NT2/D1 (cell line): Measurements from ENCODE around the gene ADH7.

Experiments used
- DNase-seq: peaks from one replicate; pipeline ENCODE4 v3.0.0-alpha.2; 2011; ENCODE audit warnings: low read depth, low spot score
- H3K27me3 ChIP-seq: 2 replicates; pipeline ENCODE4 v1.6.0; 2011; ENCODE audit warnings: mild to moderate bottlenecking; ENCODE audit not compliant: insufficient read length, insufficient read depth
- H3K36me3 ChIP-seq: 2 replicates; pipeline ENCODE4 v1.6.1; 2011; ENCODE audit warnings: mild to moderate bottlenecking, low read length, mixed read lengths; ENCODE audit not compliant: insufficient read depth, insufficient read length
- H3K4me1 ChIP-seq: 2 replicates; pipeline ENCODE4 v1.5.1; 2011; ENCODE audit not compliant: insufficient read depth, insufficient read length
- H3K4me3 ChIP-seq: 2 replicates; pipeline ENCODE4 v1.5.1; 2011; ENCODE audit warnings: low read depth; ENCODE audit not compliant: insufficient read length
- H3K9ac ChIP-seq: 2 replicates; pipeline ENCODE4 v1.6.0; 2011; ENCODE audit warnings: low read depth; ENCODE audit not compliant: insufficient read length
- H3K9me3 ChIP-seq: 2 replicates; pipeline ENCODE4 v1.5.1; 2011; ENCODE audit warnings: mild to moderate bottlenecking, low read length; ENCODE audit not compliant: insufficient read depth
- SUZ12 ChIP-seq: IDR thresholded peaks from 2 replicates; pipeline ENCODE4 v1.6.1; 2011; ENCODE audit not compliant: insufficient read length, insufficient read depth; ENCODE audit errors: extremely low read depth
- YY1 ChIP-seq: IDR thresholded peaks from 2 replicates; pipeline ENCODE4 v1.6.1; 2011; ENCODE audit not compliant: insufficient read length, insufficient read depth
- ZNF274 ChIP-seq: IDR thresholded peaks from 2 replicates; pipeline ENCODE4 v1.6.1; 2011; ENCODE audit warnings: mild to moderate bottlenecking, low read depth, low read length

The ADH7 gene

DNA sequence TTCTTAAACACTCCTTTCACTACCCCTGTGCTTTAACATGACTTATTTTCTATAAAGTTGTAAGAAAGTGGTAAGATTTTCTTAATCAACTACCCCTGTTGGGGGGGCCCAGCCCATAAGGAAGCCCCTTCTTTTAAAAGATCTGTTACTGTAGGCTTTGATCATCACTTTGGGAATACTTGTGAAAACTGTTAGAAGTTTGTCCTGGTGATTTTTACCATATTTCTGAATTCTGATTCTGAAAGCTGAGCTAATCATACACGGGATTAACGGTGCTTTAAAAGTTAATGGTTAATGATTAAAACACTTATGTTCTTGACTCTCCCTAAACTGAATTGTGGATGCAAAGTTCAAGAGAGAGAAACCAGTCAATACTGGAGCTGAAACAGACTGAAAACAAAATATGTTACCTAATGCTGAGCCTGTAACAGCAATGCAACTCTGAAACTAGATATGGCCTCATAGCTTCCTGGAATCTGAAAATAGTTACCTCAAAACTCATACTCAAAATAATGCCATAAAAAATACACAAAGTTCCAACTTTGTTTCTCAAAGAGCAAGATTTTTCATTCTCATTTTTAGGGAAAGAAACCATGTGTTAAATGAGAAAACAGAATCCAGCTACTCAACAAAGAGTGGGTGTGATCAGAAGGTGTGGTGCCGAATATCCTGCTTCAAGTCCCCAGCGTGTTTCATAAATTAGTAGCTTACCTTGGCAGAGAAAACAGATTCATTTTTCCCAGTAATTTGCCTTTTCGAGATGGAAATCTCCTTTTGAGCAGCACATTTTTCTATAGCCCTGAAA, 31.6 kb downstream of the ADH7 start:
- no peaks in the 10 kb centered on the region for H3K27me3 ChIP-seq
- no peaks in the 10 kb centered on the region for H3K4me1 ChIP-seq
- no peaks in the 10 kb centered on the region for H3K36me3 ChIP-seq
- TF ChIP-seq ZNF274 (no peak), YY1 (no peak), SUZ12 (no peak)
- no peak overlapping the region for H3K4me3 ChIP-seq
- H3K9ac ChIP-seq: no peak overlapping the region
- no peaks in the 10 kb centered on the region for H3K9me3 ChIP-seq
- no peak for DNase-seq

DNA sequence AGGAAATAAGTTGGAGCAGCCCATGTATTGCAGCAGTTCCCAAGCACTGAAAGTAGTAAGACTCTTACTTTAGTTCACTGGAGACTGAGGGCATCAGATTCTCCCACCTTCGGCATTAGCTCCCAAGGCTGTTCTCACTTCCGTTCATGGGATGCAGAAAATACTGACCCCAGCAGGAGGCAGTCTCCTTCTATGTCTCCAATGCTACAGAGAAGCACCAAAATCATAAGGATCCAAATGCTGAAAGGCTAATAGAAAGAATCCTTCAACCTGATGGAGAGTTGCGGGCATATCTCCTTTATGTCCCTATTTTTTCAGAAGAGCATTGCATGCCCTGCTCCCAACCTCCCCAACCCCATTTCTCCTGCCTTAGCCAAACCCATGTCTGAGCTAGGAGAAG, 32.4 kb downstream of the ADH7 start:
- DNase-seq: no peak
- no peak overlapping the region for H3K4me3 ChIP-seq
- TF ChIP-seq SUZ12 (no peak), ZNF274 (no peak), YY1 (no peak)

DNA sequence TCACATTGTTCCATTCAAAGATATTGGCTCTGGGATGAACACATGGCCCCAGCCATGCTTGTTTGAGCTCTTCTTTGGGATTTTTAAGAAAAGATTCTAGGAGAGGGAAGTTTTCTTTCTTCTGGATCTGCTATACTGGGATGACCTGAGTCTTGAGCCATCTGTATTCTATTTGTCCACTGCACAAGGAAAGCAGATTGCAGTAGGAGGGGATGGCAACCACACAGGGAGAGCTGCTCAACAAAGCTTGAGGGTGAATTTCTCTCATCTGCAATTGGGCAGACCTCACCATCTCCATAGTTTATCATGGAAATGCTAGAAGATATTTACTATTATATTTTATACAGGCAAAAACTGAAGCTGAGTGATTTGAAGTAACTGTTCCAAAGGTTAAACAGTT, 34.3 kb downstream of the ADH7 start:
- DNase-seq: no peak
- Histone ChIP-seq H3K4me3 (no peak overlapping the region), H3K9ac (no peak overlapping the region), H3K4me1 (no peaks in the 10 kb centered on the region), H3K36me3 (no peaks in the 10 kb centered on the region), H3K27me3 (no peaks in the 10 kb centered on the region), H3K9me3 (no peaks in the 10 kb centered on the region)
- TF ChIP-seq ZNF274 (no peak), YY1 (no peak), SUZ12 (no peak)

More for the DNA sequence above, 32.4 kb downstream of the ADH7 start:
- Histone ChIP-seq H3K36me3 (no peaks in the 10 kb centered on the region), H3K27me3 (no peaks in the 10 kb centered on the region), H3K4me1 (no peaks in the 10 kb centered on the region), H3K9ac (no peak overlapping the region), H3K9me3 (no peaks in the 10 kb centered on the region)

DNA sequence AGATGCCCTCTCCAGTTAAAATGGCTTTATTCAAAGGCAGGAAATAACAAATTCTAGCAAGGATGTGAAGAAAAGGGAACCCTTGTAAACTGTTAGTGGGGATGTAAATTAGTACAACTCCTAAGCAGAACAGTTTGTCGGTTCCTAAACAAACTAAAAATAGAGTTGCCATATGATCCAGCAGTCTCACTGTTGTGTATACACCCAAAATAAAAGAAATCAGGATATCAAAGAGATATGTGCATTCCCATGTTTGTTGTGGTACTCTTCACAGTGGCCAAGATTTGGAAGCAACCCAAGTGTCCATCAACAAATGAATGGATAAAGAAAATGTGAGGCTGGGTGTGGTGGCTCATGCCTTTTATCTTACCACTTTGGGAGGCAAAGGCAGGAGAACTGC, 36.1 kb downstream of the ADH7 start:
- Histone ChIP-seq H3K27me3 (no peaks in the 10 kb centered on the region), H3K9me3 (no peaks in the 10 kb centered on the region), H3K9ac (no peak overlapping the region), H3K36me3 (no peaks in the 10 kb centered on the region), H3K4me3 (no peak overlapping the region), H3K4me1 (no peaks in the 10 kb centered on the region)
- no peak for DNase-seq
- TF ChIP-seq ZNF274 (no peak), YY1 (no peak), SUZ12 (no peak)

DNA sequence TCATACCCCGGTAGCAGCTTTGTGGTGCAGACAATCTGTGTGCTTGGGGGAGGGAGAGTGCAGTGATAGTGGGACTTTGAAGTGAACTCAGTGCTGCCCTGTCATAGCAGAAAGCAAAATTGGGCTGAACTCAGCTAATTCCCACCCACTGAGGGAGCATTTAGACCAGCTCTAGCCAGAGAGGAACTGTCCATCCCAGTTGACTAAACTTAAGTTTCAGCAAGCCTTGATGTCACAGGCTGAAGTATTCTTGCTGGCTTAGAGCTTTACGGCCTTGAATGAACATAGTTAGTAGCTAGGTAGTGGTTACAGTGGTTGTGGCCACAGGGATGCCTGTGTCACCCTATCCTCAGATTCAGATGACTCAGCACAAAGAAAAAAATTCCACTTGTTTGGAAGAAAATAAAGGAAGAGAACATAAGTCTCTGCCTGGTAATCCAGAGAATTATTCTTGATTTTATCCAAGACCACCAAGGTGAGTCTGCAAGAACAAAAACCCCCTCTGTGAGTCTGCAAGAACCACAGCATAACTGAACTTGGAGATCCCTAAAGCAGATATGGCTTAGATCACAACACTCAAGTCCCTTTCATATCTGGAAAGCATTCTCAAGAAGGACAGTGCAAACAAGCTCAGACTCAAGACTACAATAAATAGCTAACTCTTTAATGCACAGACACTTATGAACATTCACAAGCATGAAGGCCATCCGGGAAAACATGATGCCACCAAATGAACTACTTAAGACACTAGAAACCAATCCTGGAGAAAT, 39.4 kb downstream of the ADH7 start:
- no peak overlapping the region for H3K4me3 ChIP-seq
- no peak for TF ChIP-seq YY1
- TF ChIP-seq SUZ12: no peak
- no peak for TF ChIP-seq ZNF274
- no peaks in the 10 kb centered on the region for H3K4me1 ChIP-seq
- no peak for DNase-seq
- no peaks in the 10 kb centered on the region for H3K9me3 ChIP-seq
- H3K9ac ChIP-seq: no peak overlapping the region
- H3K36me3 ChIP-seq: no peaks in the 10 kb centered on the region
- no peaks in the 10 kb centered on the region for H3K27me3 ChIP-seq

DNA sequence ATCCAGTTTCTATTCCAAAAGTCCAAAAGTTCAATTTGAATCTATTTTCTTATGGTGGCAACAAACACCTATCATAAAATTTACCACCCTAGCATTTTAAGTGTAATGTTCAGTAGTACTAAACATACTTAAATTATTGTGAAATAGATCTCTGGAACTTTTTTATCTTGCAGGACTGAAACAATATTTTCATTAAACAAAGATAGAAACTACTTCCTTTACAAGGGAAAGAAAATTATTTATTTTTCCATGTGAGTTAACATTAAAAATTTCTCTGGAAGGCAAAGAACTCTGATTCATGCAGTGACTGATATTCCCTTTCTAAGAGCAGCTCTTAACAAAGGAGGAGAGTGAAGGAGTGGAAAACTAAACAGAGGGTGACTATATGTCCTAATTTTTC, 40.2 kb downstream of the ADH7 start:
- no peak overlapping the region for H3K9ac ChIP-seq
- H3K27me3 ChIP-seq: no peaks in the 10 kb centered on the region
- TF ChIP-seq SUZ12: no peak
- no peak for TF ChIP-seq ZNF274
- TF ChIP-seq YY1: no peak

DNA sequence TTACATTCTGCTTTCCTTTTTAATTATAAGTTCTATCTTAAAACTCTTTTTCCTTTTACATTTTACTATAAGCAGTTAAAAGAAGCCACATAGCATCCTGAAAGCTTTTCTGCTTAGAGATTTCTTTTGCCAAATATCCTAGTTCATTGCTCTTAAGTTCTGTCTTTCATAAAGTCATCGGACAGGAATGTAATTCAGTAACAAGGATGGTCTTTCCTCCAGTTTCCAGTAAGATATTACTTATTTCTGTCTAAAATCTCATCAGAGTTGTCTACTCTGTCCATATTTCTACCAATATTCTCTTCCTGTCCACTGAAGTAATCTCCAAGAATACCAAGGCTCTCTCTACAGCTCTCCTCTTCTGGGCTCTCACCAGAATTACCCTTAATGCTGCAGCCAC, 45.1 kb downstream of the ADH7 start:
- H3K27me3 ChIP-seq: no peaks in the 10 kb centered on the region
- no peaks in the 10 kb centered on the region for H3K4me1 ChIP-seq
- H3K9ac ChIP-seq: no peak overlapping the region
- no peak overlapping the region for H3K4me3 ChIP-seq
- H3K9me3 ChIP-seq: no peaks in the 10 kb centered on the region
- no peaks in the 10 kb centered on the region for H3K36me3 ChIP-seq
- TF ChIP-seq SUZ12 (no peak), YY1 (no peak), ZNF274 (no peak)
- no peak for DNase-seq

More for the DNA sequence above, 40.2 kb downstream of the ADH7 start:
- Histone ChIP-seq H3K4me3 (no peak overlapping the region), H3K4me1 (no peaks in the 10 kb centered on the region), H3K9me3 (no peaks in the 10 kb centered on the region), H3K36me3 (no peaks in the 10 kb centered on the region)
- no peak for DNase-seq
